HuH-7.5 (cell line): ENCODE measurements around the gene CPNE7.

Source experiments
- DNase-seq: peaks from one replicate; pipeline ENCODE4 v3.0.0; 2011; ENCODE audit warnings: low spot score

CPNE7 gene

GRCh38 chr16:89575247-89576152 is at the start of gene CPNE7:
CPNE7 (plus strand) TSS chr16:89575758; CDS start chr16:89575898, 140 bp downstream.
- DNase-seq: no peak

GRCh38 chr16:89529097-89529496 is 46.5 kb upstream of the CPNE7 start:
- no peak for DNase-seq

- DNase-seq: no peak
These were observed 44.9 kb upstream of the CPNE7 start for GRCh38 chr16:89530401-89531381.

- DNase-seq: no peak
These were observed 43.6 kb upstream of the CPNE7 start for GRCh38 chr16:89531821-89532526.

- no peak for DNase-seq
These were observed 41.3 kb upstream of the CPNE7 start for GRCh38 chr16:89534252-89534756.

GRCh38 chr16:89536371-89536770 is 39.2 kb upstream of the CPNE7 start:
- DNase-seq: no peak

- DNase-seq: no peak
These were observed 38.5 kb upstream of the CPNE7 start for GRCh38 chr16:89536886-89537548.

GRCh38 chr16:89537549-89537925 is 38.0 kb upstream of the CPNE7 start:
- no peak for DNase-seq

GRCh38 chr16:89538286-89538685 is 37.3 kb upstream of the CPNE7 start:
- no peak for DNase-seq

GRCh38 chr16:89540557-89540956 is 35.0 kb upstream of the CPNE7 start:
- DNase-seq: no peak

GRCh38 chr16:89541792-89542191 is 33.8 kb upstream of the CPNE7 start:
- DNase-seq: no peak

GRCh38 chr16:89544113-89544512 is 31.4 kb upstream of the CPNE7 start:
- no peak for DNase-seq

GRCh38 chr16:89544713-89545043 is 30.9 kb upstream of the CPNE7 start:
- DNase-seq: no peak

- DNase-seq: no peak
These were observed 30.3 kb upstream of the CPNE7 start for GRCh38 chr16:89545044-89545830.

GRCh38 chr16:89545831-89546574 is 29.6 kb upstream of the CPNE7 start:
- DNase-seq: peak; percentile 68

- no peak for DNase-seq
These were observed 28.8 kb upstream of the CPNE7 start for GRCh38 chr16:89546781-89547180.

GRCh38 chr16:89547291-89547690 is 28.3 kb upstream of the CPNE7 start:
- no peak for DNase-seq

- no peak for DNase-seq
These were observed 27.7 kb upstream of the CPNE7 start for GRCh38 chr16:89547860-89548259.

GRCh38 chr16:89548344-89549006 is 27.1 kb upstream of the CPNE7 start:
- DNase-seq: no peak
